HG03565 (cell line): Measurements from ENCODE around the gene FEZF1.

ENCODE experiments used
- ATAC-seq: cut with Tn5 transposase; IDR thresholded peaks from one replicate; pipeline ENCODE4 v1.9.1; 2021; ENCODE audit warnings: mild to moderate bottlenecking, moderate library complexity; ENCODE audit not compliant: unreplicated experiment

The FEZF1 gene

GRCh38 chr7:122304319-122304975 lies at the start of gene FEZF1:
TSS of gene FEZF1 (minus strand) at chr7:122304750. CDS start at chr7:122304437, 313 bp downstream.
- no peak for ATAC-seq

DNA sequence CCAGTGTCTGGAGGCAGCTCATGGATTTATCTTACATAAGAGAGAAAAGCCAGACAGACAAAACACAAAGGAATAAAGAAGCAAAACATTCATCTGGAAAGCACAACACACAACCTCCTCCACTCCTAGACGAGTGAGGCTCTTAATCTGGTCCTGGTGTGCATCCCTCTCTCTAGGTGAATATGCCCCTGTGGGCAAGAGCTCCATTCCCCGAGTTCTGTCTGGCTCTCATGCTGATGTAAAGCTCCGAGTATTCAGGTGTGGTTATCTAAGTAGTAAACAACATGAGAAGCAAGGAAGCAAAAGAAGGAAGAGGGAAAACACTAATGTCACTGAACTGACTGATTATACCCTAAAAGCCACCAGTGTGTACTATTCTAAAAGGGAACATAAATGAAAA lies 47.9 kb upstream of the FEZF1 start:
- no peak for ATAC-seq

DNA sequence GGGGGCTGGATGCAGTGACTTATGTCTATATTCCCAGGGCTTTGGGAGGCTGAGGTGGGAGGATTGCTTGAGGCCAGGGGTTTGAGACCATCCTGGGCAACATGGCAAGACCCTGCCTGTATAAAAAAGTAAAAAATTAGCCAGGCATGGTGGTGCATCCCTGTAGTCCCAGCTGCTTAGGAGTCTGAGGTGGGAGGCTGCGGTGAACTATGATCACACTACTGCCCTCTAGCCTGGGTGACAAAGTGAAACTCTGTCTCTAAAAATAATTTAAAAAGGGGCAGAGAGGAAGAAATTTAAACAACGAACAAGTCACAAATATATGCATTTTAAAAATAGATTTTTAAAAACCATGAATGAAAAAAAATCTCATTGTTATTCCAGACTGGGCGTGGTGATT lies 46.2 kb upstream of the FEZF1 start:
- no peak for ATAC-seq

DNA sequence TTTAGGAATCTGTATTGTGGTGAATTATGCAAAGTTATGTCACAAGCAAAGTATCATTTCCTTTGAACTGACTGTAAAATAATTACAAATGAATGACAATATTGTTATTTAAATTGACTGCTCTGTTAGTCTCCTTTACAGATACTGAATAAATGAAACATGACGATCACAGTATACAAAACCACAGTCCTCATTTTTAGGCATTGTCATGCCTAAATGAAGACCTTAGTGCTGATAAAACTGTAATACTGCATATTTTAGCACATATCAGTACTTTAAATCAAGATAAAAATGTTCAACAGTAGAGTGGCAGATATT lies 39.7 kb upstream of the FEZF1 start:
- ATAC-seq: no peak

DNA sequence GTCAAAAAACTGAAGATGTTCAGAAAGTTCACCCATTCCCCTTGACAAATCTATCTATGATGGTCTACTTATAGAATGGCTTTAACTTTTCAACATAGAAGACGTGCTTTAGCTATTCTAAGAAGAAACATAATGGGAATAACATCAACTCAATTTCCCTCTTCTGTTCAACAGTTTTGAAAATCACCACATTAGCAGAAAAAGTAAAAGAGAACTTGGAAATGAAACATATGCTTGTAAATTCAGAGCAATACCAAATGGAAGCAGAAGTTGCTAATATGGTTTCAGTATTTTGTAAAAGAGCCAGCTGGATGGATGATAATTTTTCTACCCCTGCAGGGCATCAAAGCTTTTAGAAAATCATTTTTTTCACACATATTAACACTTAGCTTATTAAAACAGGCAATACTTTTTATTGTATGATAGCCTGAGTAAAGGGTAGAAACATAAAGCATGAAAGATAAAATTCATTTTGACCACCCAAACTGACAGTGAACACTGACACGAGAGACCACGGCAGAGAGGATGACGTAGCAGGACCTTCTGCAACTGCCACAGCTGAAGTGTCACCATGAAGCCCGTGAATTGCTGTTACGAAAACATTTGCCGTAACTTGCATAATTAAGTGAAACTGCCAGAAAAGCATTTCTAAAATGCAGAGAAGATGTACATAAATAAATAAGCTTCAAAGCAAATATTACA lies 39.2 kb upstream of the FEZF1 start:
- no peak for ATAC-seq

DNA sequence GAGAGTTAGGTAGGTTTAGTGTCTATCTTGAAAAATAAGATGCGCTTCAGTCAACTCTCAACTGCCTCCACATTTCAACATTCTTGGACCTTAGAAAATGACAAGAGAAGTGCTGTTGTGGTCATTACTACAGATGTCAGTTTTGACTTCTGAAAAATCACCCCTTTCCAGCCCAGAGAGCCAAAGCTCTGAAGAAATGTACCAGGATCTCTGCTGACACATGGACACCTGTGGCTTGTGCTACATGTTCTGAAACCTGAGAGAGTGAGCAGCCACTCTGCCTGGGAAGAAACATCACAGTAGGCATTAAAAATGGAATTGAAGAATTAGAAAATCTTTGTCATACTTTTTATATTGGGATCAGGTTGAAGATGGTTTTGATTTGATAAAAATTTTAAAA lies 35.9 kb upstream of the FEZF1 start:
- ATAC-seq: no peak

- no peak for ATAC-seq
These were observed 34.8 kb upstream of the FEZF1 start for GRCh38 chr7:122339145-122339904.

DNA sequence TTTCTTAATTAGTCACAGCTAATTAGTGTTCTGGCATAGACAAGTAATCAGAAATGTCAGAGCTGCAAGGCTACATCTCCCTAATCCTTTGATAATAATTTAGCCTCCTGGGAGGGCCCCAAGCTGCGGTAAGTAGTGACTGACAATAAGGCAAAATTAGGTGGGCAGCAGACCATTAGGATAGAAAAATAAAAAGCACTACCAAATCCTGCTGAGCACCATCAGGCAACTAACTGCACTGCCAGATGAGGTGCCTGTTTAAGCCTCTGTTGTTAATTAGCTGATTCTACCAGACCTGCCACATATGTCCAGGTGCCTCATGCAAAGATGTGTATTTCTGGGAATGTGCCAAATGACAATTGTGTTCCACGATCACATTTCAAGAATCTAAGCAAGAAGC lies 32.5 kb upstream of the FEZF1 start:
- ATAC-seq: no peak

- ATAC-seq: no peak
These were observed 24.7 kb upstream of the FEZF1 start for GRCh38 chr7:122329145-122329802.

GRCh38 chr7:122327969-122328368 lies 23.4 kb upstream of the FEZF1 start:
- ATAC-seq: no peak

GRCh38 chr7:122316467-122317388 lies 12.2 kb upstream of the FEZF1 start:
- ATAC-seq: no peak

DNA sequence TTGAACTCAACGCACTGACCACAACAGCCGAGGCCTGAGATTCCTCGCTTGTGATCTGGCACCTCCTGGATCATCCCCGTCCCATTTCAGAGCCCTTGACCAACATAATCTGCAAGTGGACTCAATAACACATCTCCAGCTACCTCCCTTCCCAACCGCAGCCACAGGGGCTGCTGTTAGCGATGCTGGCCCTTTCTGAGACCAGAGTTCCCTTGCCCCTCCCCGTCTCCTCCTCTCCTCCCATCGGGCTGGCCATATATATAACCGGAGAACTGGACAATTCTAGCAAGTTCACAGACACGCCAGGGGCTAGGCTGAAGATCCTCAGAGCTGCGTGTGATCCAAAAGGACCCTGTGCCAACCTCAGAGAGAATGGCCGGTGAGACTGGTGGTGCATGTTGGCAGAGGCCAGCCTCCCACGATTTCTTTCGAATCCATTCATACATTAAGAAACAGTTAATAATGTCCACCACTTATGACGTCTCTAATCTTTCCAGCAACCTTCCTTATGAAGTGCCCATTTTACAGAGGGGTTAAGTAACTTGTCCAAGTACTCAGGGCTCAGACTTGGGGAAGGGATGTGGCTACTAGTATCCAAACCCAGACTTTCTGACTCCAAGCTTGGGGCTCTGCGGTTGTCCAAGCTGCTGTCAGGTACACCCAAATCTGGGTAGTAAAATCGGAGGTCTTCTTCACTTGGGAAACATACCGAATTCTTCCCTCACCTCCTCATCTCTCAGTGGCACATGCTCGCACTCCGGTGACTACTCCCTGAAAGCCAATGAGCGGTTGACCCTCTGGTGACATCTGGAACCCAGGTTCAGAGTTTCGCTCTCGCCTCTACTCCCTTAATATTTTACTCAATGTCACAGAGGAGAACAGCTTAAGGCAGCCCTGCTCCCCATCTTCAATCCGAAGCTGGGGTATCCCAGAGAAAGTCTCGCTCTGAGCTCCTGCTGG lies 11.2 kb upstream of the FEZF1 start:
- no peak for ATAC-seq

- ATAC-seq: no peak
These were observed 9.7 kb upstream of the FEZF1 start for GRCh38 chr7:122314284-122314683.

DNA sequence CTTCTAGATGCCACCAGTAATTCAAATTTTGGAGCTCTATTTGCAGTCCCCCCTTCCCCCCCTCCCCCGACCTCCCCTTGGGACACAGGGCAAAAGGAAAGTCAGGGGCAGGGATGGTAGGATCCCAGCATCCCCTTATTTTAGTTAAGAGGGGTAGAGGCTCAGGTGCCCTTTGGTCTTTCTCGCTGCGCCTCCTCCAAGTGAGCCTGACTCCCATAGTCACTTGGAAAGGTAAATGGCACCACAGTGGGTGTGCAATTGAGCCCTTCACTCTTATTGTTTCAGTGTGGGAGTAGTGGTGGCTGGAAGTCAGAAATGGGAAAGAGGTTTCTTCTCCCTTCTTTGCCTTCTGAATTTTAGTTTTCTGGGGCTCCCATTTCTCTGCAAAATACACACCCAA lies 8.2 kb upstream of the FEZF1 start:
- no peak for ATAC-seq

GRCh38 chr7:122311734-122312450 lies 7.3 kb upstream of the FEZF1 start:
- ATAC-seq: no peak

- no peak for ATAC-seq
These were observed 6.6 kb upstream of the FEZF1 start for GRCh38 chr7:122311050-122311700.

DNA sequence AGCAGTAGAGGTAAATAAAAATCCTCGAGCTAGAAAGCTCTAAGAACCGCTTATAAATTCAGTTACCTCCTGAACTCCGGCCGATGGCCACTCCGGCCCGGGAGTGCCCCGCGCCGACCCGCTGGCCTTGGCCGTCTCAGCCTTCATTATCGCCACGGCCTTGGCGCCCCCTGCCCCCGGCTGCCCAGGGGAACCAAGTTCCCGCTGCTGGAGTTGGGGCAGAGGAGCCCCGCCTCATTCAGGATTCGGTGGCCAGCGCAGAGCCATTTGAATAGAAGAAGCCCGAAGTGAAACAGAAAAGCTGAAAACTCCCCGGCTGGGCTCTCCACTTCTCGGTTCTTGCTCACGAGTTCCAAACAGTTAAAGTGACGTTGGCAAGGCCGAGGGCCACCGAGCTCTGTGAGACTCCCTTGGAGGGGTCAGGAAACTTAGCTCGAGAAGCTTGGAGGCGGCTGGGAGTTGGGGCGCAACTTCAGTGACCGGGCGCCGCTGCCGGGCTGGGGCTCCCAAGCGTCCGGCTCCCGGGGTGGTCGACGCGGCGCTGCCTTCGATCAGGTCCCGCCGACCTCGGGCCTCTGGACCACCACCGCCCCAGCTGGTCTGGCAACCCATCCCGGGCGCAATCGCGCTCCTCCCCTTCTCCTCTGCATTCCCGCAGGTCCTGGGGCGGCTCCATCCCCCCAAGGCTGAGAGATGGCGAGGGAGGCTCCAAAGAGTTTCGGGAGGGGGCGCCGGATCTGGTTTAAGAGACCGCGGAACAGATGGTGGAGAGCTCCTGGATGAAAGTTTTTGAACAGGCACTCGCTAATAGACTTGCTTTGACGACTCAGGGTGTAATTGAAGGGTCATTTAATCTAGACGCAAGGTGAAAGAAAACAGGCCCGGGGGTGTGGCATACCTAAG lies 5.8 kb upstream of the FEZF1 start:
- ATAC-seq: no peak
